HTR-8/SVneo (cell line): ENCODE results near the gene PPP1R3F.

Experiments used
- DNase-seq: peaks from one replicate; pipeline ENCODE4 v3.0.0; 2011; ENCODE audit warnings: low spot score, mixed read lengths; ENCODE audit not compliant: insufficient read length
- FAIRE-seq: peaks from 2 replicates; lab custom pipeline; 2011; peaks lifted over from hg19 to GRCh38; lab: Jason Lieb, UNC

PPP1R3F gene

GRCh38 chrX:49249071-49249470 lies 20.5 kb upstream of the PPP1R3F start:
- DNase-seq (no peak), FAIRE-seq (no peak)

GRCh38 chrX:49249616-49250015 lies 20.0 kb upstream of the PPP1R3F start:
- no peak for FAIRE-seq
- no peak for DNase-seq

- FAIRE-seq = no peak
- DNase-seq = no peak
These were observed 19.5 kb upstream of the PPP1R3F start for GRCh38 chrX:49250066-49250465.

GRCh38 chrX:49250578-49250977 lies 19.0 kb upstream of the PPP1R3F start:
- FAIRE-seq (no peak), DNase-seq (no peak)

- DNase-seq (no peak), FAIRE-seq (no peak)
These were observed 18.3 kb upstream of the PPP1R3F start for GRCh38 chrX:49251325-49251724.

- DNase-seq (no peak), FAIRE-seq (no peak)
These were observed 15.0 kb upstream of the PPP1R3F start for GRCh38 chrX:49254639-49255038.

- FAIRE-seq (no peak), DNase-seq (no peak)
These were observed 13.2 kb upstream of the PPP1R3F start for GRCh38 chrX:49256268-49256995.

GRCh38 chrX:49257074-49257790 lies 12.4 kb upstream of the PPP1R3F start:
- FAIRE-seq = no peak

GRCh38 chrX:49257846-49258748 lies 11.5 kb upstream of the PPP1R3F start:
- DNase-seq (no peak), FAIRE-seq (no peak)

More at GRCh38 chrX:49257074-49257790, 12.4 kb upstream of the PPP1R3F start:
- DNase-seq = no peak

- FAIRE-seq (no peak), DNase-seq (no peak)
These were observed 10.9 kb upstream of the PPP1R3F start for GRCh38 chrX:49258749-49259124.

- DNase-seq (no peak), FAIRE-seq (no peak)
These were observed 9.2 kb upstream of the PPP1R3F start for GRCh38 chrX:49260221-49260985.

GRCh38 chrX:49262603-49263002 lies 7.0 kb upstream of the PPP1R3F start:
- FAIRE-seq = no peak

GRCh38 chrX:49263631-49264030 lies 6.0 kb upstream of the PPP1R3F start:
- DNase-seq = no peak
- FAIRE-seq = no peak

More at GRCh38 chrX:49262603-49263002, 7.0 kb upstream of the PPP1R3F start:
- DNase-seq = no peak

GRCh38 chrX:49264460-49264859 lies 5.1 kb upstream of the PPP1R3F start, which contains the start of gene FOXP3:
Gene FOXP3, minus strand, starts transcription at chrX:49264710. Its CDS starts 6,205 bp downstream, at chrX:49258505.
- DNase-seq (no peak), FAIRE-seq (no peak)

GRCh38 chrX:49266523-49267445 lies 2.8 kb upstream of the PPP1R3F start:
- FAIRE-seq (no peak), DNase-seq (no peak)

- FAIRE-seq = no peak
- no peak for DNase-seq
These were observed 937 bp upstream of the PPP1R3F start for GRCh38 chrX:49268702-49269009.

- FAIRE-seq (peak; percentile 84), DNase-seq (peak; percentile 85)
These were observed 405 bp upstream of the PPP1R3F start for GRCh38 chrX:49269010-49269766.

GRCh38 chrX:49270249-49270921 lies 792 bp downstream of the PPP1R3F start:
- DNase-seq = no peak

More at GRCh38 chrX:49270249-49270921, 792 bp downstream of the PPP1R3F start:
- no peak for FAIRE-seq
